Dedifferentiated amniotic fluid mesenchymal stem cell (primary cell): Measurements from ENCODE around the gene CTRB1.
A peak's percentile ranks its signal among the peaks of the same experiment; 100 is the strongest.

ENCODE experiments used
- DNase-seq: peaks from one replicate; pipeline ENCODE4 v3.0.0-alpha.2; 2016; ENCODE audit errors: extremely low spot score

The CTRB1 gene

DNA sequence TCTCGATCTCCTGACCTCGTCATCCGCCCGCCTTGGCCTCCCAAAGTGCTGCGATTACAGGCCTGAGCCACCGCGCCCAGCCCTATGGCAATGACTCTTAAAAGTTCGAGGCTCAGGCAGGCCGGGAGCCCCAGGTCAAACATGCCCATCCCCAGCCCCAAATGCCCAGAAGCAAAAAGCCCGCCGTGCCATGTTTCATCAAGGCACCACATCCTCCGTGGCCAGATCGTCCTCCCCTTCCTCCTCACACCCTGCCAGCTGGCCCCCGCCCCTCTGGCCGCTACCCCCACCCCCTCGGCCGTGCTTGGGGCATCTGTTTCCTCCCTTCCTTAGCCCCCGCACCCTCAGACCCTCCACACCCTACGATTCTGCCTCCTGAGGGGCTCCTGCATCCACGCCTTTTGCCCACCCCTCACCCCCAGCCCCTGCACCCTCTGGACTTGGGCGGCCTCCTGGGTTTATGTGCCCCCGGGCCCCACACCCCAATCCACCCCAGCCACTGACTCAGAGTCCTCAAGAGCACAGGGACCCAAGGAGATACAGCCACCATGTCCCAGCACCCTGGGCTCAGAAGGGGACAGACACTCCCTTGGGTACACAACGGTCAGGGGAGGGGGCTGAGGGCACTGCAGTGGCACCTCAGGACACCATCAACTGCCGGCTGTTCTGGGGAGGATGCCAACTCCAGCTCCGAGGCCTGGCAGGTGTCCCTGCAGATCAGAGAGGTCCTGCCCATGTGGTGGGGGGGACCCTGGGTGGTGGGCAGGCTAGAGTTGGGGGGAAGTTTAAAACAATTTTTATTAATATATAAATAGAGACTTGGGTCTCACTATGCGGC is 7.1 kb downstream of the CTRB1 start:
- DNase-seq = no peak

DNA sequence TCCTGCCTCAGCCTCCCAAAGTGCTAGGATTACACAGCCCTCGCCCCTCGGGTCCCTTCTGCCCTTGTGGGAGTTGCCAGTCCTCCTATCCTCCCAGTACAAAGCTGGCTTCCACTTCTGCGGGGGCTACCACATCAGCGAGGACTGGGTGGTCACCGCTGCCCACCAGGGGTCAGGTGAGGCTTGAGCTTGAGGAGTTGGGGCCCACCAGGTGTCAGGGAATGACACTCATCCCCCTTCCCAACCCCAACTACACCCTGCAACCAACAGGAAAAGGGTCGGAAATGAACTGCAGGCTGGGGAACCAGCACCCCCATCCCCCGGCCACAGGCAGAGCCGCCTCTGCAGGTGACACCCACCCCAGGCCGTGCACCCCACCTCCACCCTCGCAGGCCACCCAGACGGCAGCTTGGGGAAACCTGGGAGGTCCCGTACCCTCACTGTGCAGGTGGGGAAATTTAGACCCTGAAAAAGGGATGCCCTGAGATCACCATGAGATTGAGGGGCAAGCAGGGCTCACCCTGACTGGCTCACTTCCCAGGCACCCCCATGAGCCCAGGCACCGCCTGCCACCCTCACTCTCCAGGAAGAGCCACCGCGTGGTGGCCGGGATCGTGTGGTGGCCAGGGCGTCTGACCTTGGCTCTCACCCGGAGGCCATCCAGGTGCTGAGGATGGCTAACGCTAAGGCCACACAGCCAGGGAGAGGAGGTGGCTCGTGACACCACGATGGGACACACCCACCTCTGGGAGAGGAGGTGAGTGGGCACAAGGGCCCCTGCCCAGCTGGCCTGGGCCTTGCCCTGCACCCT is 8.0 kb downstream of the CTRB1 start:
- no peak for DNase-seq

DNA sequence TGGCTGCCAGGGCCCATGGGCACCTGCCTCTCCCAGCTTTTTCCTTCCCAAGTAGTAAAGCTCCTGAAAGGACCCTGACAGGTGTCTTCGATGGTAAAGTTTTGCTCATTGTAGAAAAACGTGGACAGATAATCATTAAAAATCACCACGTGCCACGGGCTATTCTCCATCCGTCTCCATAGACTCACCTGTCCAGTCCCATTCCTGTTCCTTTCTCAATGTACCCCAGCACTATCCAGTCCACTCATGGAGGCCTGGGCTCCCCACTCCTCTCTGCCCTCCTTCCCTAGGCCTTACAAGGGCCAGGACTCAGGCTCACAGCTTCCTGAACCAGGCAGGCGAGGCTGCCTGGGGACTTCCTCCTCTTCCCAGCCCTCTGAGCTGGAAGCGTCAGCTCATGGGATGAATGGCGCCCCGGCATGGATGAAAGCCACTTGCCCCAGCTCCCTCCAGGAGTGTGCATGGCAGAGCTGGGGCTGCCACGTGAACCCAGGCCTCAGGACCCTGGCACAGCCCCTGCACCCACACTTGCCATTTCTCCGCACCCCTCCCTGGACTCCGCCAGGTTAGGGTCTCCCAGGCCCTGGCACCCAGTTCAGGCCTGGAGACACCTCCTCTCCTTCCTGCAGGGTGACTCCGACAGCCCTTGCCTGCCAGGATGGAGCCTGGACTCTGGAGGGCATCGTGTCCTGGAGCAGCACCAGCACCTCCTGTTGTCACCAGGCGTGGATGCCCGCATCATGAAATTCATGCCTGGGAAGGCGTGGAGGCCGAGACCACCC is 8.8 kb downstream of the CTRB1 start:
- DNase-seq = no peak

DNA sequence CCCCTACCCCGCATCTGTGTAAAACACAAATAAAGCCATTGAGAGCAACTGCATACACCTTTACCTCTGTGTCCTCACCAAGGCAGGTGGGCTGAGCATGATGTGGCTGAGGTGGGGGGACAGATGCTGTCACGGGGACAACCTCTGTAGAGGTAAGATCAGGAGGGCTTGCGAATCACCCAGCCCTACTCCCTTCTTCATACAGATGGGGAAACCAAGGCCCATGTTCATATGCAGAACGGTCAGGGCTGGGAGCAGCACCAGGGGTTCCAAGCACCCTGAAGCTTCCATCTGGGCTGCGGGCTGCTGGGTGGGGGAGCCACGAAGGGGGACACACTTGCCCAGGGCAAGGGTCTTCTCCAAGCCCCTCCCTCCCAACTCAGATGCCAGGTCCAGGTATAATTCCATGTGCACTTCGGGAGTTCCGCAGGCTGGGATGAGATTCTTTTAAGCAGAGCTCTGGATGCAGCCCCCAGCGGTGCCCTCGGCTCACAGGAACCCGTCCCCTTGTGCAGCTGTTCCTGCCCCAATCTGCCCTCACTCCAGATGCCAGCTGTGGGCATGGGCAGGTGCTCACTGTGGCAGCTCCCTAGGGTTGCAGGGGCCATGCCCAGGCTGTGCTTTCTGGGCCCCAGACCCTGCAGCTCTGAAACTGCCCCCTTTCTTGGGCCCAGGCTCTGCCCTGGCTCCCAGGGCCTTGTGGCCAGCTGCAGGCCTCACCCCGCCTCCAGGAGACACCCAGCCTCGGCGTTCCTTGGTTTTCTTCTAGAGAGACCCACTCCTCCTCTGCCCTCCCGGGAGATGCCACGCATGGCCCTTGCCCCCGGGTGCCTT is 9.6 kb downstream of the CTRB1 start:
- no peak for DNase-seq

DNA sequence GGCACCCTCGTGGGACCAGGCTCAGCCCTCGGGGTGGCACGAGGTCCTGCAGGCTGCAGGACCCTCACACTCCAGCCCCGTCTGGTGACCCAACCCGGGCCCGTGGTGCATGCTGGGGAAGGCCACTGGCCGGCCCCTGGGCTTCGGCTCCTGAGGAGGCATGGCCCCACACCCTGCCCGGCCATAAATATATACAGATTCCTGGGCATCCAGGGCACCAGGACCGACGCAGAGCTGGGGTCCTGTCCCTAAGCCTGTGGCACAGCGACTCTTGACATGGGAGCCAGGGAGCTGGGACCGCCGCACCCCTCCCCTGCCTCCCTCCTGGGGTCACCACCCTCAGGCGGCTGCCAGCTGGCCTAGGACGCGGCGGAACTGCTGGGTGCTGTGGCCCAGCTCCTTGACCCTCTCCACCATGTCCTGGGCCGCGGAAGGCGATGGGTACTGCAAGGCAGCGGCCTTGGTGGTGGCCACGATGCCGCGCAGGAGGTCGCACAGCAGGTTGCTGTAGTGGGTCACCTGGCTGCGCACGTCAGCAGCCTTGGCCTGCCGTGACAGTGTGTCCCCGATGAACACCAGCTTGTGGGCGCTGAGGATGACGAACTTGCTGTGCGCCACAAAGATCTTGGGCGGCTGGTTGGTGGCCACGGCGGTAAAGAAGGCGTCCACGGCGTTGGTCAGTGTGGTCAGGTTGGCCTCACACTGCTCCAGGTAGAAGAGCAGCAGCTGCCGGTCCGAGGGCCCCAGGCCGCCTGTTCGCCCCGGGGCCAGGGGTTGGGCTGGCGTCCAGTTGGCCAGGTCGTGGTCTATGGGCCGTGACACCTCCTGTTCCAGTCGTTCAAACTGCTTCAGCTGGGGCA is 10.6 kb downstream of the CTRB1 start:
- DNase-seq = no peak

DNA sequence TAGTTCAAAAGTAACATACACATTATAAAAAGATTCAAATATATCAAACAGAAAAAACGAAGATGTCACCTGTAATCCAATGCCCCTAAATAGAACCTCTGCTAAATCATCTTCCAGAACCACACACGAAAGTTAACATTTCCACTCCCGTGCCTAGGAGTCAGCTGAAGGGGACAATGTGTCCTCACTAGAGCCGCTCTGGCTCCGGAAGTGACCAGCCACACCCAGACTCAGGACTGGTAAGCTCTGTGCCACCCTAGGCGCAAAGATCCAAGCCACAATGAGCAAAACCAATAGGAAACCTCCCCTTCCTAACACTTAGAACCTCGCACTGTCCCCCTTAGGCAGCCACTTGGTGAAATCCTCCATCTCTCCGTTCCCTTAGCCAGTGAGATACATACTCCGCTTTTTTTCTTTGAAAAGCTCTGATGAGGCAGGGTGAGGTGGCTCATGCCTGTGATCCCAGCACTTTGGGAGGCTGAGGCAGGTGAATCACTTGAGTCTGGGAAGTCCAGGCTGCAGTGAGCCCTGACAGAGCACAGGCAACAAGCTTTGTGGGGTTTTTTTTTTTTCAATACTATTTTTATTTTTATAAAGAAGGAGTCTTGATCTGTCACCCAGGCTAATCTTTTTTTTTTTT is 11.8 kb downstream of the CTRB1 start:
- DNase-seq = no peak

DNA sequence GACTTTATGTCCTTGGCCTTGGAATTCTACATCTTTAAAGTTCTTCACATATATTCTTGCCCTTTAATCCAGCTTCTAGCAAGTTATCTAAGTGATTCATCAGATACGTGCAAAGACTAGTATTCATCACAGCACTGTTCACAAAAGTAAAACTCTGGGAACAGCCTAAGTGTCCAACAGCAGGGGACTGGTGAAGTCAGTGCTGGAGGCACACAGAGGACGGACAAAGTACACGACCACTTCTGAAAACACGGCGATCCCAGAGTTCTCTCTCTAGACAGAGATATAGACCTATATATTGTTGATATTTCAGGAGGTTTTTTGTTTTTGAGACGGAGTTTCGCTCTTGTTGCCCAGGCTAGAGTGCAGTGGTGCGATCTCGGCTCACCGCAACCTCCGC is 12.8 kb downstream of the CTRB1 start:
- DNase-seq = no peak

DNA sequence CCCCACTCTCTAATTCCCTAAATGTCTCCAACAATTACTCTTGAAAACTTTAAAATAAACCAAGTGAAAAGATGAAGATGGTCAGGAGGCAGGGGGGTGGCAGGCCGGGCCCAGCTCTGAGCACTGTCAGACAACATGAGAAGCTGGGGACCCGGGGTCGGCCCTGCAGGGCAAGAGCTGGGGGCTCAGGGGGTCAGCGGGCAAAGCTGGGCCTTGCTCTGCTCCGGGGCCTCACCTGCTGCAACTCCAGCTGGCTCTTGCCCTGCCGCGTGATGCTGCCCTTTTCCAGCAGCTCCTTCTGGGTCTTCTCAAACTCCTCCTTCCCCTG is 14.8 kb downstream of the CTRB1 start:
- no peak for DNase-seq

DNA sequence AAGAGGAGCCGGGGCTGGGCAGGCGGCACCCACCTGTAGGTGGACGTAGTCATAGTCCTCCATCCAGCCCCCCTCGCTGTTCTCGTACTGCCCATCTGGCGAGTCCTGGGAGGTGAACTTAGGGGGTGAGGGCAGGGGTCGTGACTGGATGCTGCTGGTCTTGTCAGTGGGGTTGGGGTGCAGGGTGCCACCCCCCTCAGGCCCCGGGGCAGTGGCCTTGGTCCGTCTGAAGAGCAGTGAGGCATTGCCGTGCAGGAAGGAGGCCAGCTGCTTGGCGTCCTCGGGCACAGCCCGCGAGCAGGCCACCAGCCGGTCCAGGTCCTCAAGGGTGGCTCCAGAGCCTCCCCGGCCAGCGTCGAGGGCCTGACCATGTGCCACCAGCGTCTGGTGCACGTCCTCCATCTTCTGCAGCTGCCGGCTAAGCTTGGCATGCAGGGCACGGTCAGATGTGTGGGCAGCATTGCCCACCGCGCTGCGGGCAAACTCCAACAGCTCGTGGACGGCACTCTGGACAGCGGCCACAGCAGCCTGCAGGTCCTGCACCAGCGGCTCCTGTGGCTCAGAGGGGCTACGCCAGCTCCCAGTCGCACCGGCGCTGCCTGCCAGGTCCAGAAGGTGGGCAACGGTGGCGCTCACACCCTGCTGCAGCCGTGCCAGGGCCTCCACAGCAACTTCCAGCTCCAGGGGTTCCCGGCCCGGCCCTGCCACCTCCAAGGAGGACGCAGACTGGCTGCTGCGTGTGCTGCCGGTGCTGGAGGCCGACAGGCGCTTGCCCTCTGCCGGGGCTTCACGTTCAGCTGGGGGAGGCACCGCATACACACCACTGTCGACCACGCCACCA is 16.3 kb downstream of the CTRB1 start:
- no peak for DNase-seq

DNA sequence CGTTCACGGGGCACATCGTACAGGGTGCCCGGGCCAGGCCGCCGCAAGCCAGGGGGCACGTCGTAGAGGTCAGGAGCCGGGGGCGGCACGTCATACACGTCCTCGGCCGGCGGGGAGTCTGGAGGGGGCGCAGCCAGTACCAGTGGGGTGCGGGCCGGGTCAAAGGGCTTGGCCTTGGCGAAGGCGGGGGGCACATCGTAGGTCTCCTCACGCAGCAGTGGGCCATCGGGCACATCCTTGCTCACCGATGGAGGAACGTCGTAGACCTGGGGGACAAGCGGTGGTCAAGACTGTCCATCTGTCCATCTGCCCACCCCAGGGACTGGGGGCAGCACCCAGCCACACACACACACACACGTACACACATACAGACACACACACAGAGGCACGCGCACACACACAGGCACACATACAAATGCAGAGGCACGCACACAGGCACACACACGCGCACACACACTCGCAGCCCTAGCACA is 17.0 kb downstream of the CTRB1 start:
- no peak for DNase-seq

DNA sequence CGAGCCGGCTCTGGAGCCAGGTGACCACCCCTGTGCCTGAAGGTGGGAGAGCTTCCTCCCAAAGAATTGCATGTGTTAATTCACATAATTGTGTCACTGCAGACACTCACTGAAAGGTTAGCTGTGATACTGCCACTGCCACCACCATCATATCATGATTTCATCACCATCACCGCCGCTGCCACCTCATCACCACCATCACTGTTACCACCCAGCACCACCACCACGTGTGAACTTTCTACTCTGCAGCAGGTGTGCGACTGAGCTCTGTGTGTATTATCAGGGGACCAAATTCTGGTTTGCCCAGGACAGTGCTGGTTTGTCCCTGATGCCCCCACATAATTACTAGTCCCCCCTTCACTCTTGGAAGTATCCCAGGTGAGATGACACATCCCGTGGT is 17.4 kb downstream of the CTRB1 start:
- DNase-seq = no peak

DNA sequence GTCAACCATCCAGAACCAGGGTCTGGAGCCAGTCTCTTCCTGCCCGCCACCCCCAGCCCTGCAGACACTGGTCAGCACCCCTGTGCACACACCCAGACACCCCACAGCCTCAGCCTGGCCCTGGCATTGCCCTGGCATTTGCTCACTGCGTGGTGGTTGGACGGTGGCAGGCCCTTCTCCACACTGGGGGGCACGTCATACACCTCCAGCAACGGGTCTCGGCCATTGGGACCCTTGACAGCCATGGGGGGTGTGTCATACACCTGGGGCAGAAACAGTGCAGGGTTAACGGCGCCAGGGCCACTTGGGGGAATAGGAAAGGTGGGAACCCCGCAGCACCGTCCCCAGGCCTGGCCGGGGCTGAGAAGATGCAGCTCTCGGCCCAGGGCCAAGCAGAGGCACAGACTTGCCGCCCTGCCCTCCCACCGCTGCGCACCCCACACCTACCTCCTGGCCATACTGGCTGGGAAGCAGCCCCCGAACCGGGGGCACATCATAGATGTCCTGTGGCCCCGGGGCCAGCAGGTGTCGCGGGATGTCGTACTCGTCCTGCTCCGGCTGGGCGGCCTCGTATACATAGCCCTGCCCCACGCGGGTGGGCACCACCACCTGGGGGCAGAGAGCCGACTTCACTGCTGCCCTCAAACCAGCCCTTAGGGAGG is 18.1 kb downstream of the CTRB1 start:
- DNase-seq = no peak

DNA sequence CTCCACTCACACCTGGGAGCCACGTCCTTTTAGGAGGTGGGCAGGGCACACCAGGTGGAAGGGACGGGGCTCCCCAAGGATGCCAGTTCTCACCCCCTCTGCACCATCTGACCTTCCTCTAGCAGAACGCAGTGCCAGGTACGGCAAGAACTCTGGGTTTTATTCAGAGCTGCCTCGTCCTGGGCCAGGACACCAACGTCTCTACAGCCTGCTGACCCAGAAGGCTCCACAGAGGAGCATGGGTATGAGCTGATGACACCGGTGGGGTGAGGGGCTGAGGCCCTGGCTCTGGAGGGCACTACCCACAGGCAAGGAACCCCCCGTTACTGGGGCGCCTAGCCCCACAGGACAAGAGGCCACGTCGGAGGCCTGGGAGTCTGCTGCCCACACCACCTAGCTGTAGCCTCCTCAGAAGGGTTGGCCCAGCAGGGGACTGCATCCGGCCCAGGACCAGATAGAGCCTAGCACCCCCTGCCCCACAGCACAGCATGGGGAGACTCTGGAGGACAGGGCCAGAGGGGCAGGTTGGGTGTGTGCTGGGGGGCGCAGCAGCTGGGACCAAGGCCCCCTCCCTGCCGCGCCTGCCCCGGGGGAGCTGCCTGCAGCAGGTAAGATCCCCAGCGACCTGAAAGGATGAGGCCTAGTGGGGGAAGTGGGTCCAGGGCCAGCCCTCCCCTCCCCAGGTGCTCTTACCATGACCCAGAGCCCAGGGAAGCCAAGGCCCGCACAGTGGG is 18.8 kb downstream of the CTRB1 start:
- no peak for DNase-seq

DNA sequence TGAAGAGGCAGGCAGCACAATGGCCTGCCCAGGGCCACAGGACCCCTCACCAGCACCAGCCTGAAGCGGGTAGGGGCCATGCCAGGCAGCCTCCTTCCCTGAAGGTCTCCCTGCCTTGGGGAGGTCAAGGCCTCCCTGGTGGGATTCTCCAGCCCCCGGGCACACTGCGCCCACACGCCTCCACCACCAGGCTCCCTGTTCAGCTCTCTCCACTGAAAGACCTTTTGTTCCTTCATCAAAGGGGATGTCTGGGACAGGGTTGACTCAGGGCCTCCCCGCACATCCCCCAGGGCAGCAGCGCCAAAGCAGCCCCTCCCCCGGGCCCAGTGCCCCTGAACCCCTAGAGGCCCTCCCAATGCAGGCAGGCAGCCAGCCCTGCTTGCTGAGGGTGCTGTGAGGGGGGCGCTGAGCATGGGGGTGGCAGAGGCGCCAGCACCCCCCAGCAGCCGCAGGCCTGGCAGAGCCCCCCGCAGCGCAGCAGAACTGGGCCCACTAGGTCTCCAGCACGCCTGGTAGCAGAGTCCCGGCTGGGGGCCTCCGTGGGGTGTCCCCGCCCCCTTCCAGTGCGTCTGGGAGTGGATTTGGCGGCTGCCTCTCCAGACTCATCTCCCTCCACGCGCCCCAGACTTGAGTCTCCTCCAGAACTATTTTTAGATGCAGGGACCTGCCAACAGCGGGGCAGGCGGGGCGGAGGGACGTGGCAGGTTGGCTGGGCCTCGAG is 19.5 kb downstream of the CTRB1 start:
- peak; percentile 90 for DNase-seq

DNA sequence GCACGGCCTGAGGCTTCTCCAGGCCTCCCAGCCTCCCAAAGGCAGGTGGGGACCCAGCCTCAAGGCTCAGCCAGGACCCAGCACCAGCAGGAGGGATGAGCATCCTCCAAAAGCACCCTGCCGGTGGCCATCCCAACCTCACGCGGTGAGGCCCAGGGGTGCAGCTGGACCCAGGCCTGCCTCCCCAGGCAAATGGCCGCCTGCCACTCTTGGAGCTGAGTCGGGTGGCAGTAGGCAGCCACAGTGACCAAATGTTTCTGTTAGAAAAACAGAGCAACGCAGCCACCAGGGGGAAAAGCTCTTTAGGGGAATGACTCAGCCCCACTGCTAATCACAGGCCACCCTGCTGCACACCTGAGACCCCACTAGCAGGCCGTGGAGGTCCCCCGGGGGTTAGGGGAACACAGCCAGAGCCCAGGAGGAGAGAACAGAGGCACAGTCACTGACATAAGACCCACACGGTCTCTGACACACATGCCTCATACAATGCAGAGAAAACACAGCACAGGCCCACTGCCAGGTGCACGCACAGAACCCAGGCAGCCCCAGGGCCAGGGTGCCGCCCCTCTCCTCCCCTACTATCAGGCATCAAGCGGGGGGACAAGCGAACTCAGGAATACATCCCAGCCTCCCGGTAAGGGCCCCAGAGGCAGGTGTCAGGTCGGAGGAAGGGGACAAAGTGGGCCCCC is 20.2 kb downstream of the CTRB1 start:
- no peak for DNase-seq

DNA sequence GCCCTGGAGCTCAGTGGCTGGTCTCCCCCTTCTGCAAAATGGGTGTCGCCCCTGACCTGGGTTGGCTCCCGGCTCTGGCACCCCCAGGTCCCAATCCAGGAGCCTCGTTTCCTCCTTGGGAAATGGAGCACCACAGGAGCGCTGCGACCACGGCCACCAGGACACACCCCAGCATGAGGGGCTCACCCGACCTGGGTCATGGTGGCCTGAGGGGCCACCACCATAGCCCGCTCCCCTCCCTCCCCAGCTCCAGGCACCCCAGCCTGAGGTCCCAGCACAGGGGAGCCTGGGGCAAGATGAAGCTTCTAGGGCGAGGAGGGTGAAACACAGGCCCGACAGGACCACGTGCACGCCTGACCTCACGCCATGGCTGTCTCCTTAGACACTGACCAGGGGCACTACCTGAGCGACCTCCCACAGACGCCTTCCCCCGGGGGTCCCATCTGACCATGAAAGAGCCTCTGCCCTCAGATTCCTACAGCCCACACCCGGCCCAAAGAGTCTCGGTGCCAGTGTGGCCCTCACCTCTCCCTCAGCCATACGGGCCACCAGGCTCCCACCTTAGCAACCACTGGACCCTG is 20.8 kb downstream of the CTRB1 start:
- no peak for DNase-seq
